T-helper 9 cell (primary cell): ENCODE measurements around the gene H2BK1.

Source experiments
- DNase-seq: peaks from one replicate; pipeline ENCODE4 v3.0.0-alpha.2; 2020

Gene H2BK1

DNA sequence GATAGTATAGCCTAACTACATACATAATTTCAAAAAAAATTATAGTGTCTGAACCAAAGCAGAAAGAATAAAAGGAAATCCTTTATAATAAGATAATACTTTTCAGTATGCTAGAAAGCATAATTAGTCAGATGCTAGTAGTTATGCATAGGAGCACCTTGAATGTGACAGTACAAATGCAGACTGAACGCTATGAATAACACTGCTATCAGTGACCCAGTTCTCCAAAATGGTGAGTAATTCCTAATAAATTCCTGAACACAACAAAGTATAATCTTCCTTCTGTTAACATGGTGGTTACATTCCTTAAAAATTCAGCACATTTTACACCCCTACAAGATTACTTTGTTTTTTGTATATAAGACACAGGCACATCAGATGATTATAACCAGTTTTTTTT, 20.8 kb upstream of the H2BK1 start:
- no peak for DNase-seq

GRCh38 chr7:151229249-151229648, 19.0 kb upstream of the H2BK1 start:
- no peak for DNase-seq

DNA sequence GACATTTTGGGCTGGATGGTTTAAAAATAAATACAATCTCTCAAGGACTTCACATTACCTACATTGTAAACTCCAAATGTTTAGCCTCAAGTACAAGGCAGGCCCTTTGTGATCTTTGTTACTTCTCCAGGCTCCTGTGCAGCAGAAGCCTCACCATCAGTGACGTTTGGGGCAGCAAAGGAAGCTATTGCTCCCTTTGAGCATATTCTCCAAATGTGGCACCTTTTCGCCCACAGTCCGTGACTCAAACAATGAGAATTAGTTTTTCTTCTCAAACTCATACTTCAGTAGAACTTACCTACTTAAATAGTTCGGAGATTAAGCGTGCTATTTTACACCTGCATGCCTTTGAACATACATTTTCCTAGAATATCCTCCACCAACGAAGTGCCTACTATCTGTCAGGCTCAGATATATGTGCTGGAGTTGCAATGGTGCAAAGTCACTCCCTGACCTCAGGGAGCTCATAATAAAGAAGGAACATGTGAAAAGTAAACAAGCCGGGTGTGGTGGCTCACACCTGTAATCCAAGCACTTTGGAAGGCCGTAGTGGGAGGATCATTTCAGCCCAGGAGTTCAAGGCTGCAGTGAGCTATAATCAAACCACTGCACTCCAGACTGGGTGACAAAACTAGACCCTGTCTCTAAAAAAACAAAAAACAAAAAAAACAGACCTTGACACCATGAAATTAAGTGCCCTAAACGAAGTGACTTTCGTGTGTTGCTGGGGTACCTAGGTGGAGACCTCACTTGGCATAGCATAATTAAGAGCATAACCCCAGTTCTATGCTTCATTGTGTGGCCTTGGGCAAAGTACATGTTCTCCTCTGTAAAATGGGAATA, 18.0 kb upstream of the H2BK1 start:
- DNase-seq: no peak

GRCh38 chr7:151226875-151227782, 16.8 kb upstream of the H2BK1 start, which contains the start of gene ABCF2:
Gene ABCF2 (minus strand): TSS chr7:151227205. CDS start chr7:151226458, 747 bp downstream.
- DNase-seq: peak; percentile 98

- DNase-seq: no peak
Observed at GRCh38 chr7:151226560-151226874, 16.2 kb upstream of the H2BK1 start.

DNA sequence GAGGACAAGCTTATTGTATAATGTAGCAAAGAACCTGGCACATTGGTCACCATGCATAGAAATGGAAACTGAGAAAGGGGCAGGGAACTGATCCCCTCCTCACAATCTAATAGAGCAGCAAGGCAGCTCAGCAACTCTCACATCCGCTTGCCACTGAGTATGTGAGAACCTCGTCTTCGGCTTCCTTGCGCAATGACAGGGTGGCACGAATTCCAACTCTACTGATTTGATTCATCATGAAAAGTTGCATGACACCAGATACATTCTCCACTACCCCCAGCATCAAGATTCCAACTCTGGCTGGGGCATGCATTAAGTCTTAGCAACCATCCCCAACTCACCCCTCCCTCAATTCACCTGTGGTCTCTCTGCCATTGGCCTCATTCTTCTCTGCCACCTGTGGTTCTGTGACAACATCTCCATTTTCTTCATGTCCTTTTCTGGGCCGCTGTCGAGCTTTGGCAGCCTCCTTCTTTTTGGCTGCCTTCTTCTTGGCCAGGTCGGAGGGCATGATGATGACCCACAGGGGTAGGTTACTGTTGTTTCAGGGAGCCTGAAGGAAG, 15.7 kb upstream of the H2BK1 start:
- no peak for DNase-seq

GRCh38 chr7:151223728-151224127, 13.4 kb upstream of the H2BK1 start:
- no peak for DNase-seq

GRCh38 chr7:151218170-151218569, 7.9 kb upstream of the H2BK1 start:
- no peak for DNase-seq

DNA sequence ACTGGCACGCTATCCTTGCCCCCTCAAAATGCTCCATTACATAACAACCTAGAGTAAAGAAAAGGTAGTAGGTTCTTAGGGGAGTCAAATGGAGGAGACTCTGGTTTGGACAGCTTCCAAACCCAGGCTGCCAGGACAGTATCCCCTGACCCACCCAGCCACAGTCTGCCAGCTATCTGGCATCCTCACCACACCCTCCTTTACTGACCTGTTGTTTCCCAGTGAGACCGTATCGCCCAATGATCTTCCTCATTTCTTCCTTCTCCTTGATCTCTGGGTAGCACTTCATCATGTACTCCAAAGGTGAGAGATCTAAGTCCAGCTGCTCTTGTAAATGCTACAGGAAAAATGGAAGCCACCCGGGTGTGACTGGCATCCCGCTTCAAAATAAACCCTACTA, 5.1 kb upstream of the H2BK1 start:
- no peak for DNase-seq

- no peak for DNase-seq
Observed at GRCh38 chr7:151213826-151214225, 3.5 kb upstream of the H2BK1 start.

DNA sequence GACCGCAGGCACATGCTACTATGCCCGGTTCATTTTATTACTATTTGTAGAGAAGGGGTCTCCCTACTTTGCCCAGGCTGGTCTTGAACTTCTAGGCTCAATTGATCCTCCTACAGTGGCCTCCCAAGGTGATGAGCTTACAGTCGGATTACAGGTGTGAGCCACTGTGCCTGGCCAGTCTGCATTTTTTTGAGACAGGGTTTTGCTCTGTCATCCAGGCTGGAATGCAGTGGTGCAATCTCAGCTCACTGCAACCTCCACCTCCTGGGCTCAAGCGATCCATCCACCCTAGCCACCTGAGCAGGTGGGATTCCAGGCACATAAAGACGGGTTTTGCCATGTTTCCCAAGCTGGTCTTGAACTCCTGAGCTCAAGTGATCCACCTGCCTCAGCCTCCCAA, 2.3 kb upstream of the H2BK1 start:
- no peak for DNase-seq

- DNase-seq: no peak
Observed at GRCh38 chr7:151211155-151211772, 976 bp upstream of the H2BK1 start.

DNA sequence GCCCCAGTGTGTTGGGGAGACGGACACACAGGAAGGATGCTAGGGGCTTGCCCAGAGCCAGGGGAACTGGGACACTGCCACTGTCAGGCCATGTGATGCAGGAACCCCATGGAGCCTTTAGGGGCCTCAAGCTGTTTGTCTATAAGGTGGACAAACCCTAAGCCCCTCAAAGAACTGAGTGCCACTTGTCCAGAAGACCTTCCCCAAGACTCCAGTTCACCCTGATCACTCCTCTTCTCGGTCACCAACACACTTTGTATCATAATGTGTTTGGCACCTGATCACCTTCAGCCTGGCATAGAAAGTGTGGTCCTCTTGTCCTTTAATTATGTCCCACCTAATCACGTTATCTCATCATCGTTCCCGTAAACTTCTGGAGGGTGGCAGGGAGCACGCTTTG, 700 bp downstream of the H2BK1 start:
- no peak for DNase-seq

DNA sequence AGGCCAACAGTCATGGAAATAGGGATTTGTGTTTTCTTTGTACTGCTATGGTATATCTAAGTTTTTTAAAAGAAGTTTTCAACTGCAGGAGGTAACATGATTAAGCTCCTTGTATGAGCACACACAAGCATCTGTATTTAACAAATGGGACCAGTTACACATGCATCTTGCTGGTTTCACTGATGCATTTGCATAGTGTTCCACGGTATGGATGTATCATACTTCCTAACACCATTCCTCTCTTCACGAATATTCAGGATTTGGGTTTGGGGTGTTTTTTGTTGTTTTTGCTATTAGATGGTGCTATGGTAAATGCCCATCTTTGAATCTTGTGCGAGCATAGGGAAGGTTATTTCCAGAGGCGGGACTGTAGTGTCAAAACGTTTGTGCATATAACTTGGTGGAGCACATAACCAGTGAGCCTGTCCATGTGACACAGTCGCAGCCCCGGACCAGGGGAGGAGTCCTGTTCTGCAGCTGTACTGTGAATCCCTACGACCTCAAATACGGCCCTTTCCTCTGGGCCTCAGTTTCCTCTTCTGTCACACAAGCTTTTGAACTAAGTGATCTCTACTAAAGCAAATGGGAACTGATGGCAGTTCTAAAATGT, 1.9 kb downstream of the H2BK1 start:
- DNase-seq: no peak

DNA sequence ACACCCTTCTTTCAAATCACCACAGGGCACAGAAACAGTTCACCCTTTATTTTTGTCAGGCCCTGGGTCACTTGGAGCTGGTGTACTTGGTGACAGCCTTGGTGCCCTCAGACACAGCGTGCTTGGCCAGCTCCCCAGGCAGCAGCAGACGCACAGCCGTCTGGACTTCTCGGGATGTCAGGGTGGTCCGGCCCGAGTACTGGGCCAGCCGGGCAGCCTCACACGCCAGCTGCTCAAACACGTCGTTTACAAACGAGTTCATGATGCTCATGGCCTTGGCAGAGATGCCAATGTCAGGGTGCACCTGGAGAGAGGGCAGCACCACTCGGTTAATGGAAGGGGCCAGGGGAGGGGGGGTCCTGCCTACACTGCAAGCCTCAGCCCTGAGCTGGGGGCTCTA, 2.5 kb downstream of the H2BK1 start:
- DNase-seq: no peak

GRCh38 chr7:151207315-151207714, 3.0 kb downstream of the H2BK1 start:
- no peak for DNase-seq

DNA sequence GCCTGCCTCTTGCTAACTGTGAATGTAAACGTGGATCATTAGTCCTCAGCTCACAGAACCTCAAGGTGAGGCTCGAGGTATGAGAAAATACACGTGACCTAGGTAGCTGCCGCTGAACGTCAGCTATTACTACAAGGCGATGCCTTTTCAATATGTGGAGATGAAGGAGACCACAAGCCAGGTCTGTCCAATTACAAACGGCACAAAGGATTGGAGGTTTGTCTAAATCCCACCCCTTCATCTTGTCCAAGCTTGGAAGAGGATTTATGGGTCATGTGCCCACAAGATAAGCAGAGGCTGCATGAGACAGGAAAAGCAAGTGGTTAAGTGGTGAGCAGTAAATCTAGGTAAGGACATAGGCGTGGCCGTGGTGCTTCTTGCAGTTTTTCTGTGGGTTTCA, 3.4 kb downstream of the H2BK1 start:
- peak; percentile 12 for DNase-seq

- DNase-seq: no peak
Observed at GRCh38 chr7:151205730-151206129, 4.6 kb downstream of the H2BK1 start.

DNA sequence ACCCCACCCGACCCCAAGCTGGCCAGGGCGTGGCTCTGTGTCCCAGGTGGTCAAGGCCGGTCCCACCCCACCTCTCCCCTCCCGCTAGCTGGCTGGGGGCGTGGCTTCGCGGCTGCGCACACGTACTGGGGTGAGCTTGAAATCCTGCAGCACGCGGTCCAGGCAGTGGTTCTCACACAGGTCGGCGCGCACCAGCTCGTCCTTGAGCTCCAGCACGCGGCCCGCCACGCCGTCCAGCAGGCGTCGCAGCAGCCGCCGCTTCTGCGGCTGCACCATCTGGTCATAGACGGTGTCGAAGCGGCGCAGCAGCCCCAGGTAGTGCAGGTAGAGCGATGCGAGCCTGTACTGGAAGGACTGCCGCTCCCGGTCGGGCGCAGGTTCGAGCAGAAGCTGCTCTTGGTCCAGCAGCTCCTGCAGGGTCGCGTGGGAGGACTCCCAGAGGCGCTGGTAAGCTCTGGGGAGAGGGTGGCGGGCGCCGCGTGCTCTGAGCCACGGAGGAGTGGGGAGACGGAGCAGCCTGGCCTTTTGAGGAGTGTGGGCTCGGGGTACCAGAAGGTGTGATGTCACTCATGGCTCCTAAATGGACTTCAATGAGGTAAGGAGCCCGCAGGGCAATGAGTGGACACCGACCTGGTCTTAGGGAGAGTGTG, 5.8 kb downstream of the H2BK1 start:
- DNase-seq: no peak

- no peak for DNase-seq
Observed at GRCh38 chr7:151202836-151203235, 7.5 kb downstream of the H2BK1 start.

DNA sequence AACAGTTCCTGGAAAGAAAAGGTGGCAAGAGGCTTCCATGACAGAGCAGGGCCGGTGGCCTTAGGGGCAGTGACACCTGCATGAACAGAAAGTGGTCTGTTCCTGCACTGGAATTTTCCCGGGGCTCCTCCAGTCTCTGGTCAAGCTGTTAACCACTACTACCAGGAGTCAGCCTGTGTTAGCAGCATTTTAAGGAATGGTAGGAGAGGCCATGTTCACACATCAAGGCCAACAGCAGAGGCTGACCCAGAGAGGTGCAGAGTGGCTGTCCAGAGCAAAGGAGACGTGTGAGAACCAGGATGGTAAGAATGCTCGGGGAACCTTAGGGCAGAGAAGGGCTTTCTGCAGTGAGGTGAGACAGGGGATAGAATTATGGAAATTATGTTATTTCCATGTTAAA, 8.5 kb downstream of the H2BK1 start:
- DNase-seq: no peak

- no peak for DNase-seq
Observed at GRCh38 chr7:151201344-151201743, 8.9 kb downstream of the H2BK1 start.
